HCT116 (cell line): ENCODE data around the gene NETO1. TPM values are rescaled to one million over a fixed set of nuclear protein-coding genes. Genes with fewer than 3 reads are reported as not detected.

Experiments
- ATAC-seq: fragments of 200-7000 bp; cut with Tn5 transposase; 2 replicates; pipeline ENCODE4 v1.9.1; 2020; ENCODE audit warnings: mild to moderate bottlenecking, moderate library complexity
- BruUV-seq: library from RNA; stranded (reverse); fragments of 400-500 nt; replicated peaks from 2 replicates; lab custom pipeline; 2021; lab: Mats Ljungman, UMichigan
- CTCF ChIA-PET: fragments of 300-600 bp; sonication (Branson Sonifier 250); formaldehyde crosslinking; loops from one replicate; lab custom pipeline; 2021; ENCODE audit warnings: antibody characterized with exemption; lab: Charles Lee
- POLR2A ChIA-PET: fragments of 300-600, 350-600 bp; sonication (Branson Sonifier 250); formaldehyde crosslinking; loops from one replicate; lab custom pipeline; 2021; ENCODE audit warnings: antibody characterized with exemption; lab: Charles Lee
- RAD21 ChIA-PET, 2 experiments: fragments of 300-600 bp; sonication (Branson Sonifier 250); formaldehyde crosslinking; loops; one replicate each; lab custom pipeline; 2023; ENCODE audit warnings: low total read pairs in 2 of 2; ENCODE audit not compliant: uncharacterized antibody in 2 of 2, unreplicated experiment in 2 of 2, low non-redundant PET in 1 of 2; lab: Charles Lee
- DNase-seq: peaks from one replicate; pipeline ENCODE4 v3.0.0-alpha.2; 2010; ENCODE audit warnings: low read depth, low spot score
- H2AFZ ChIP-seq: fragments of 200-600 bp; shearing (Covaris generic), sonication (generic); 2 replicates; pipeline ENCODE4 v1.6.1; 2017; ENCODE audit warnings: low read depth, mixed run types, mixed read lengths, antibody characterized with exemption, low read length; ENCODE audit not compliant: poor library complexity, severe bottlenecking
- H3K27ac ChIP-seq: 2 replicates; pipeline ENCODE4 v1.5.1; 2012; ENCODE audit warnings: low read depth, low read length
- H3K27me3 ChIP-seq: fragments of 200-600 bp; sonication (generic); 2 replicates; pipeline ENCODE4 v1.6.1; 2016; ENCODE audit warnings: mixed run types, low read length, mixed read lengths; ENCODE audit not compliant: insufficient read depth
- H3K36me3 ChIP-seq, 2 experiments: fragments of 200-500 bp in 1 of 2; fragments of 200-600 bp in 1 of 2; sonication (Bioruptor generic) in 1 of 2; sonication (generic) in 1 of 2; 2 replicates each; pipeline versions ENCODE4 v1.5.1 to v1.6.1; 2014 to 2016; ENCODE audit warnings: low read length in 2 of 2, inconsistent platforms in 1 of 2, mixed read lengths in 1 of 2, mixed run types in 1 of 2; ENCODE audit not compliant: insufficient read depth in 2 of 2, control insufficient read depth in 1 of 2
- H3K4me1 ChIP-seq, 2 experiments: fragments of 200-600 bp in 1 of 2; sonication (generic) in 1 of 2; 2 replicates each; pipeline versions ENCODE4 v1.5.1 to v1.6.1; 2012 to 2017; ENCODE audit warnings: low read length in 2 of 2, inconsistent platforms in 1 of 2, mild to moderate bottlenecking in 1 of 2, mixed read lengths in 1 of 2, mixed run types in 1 of 2, moderate library complexity in 1 of 2; ENCODE audit not compliant: insufficient read depth in 2 of 2, control insufficient read depth in 1 of 2
- H3K4me2 ChIP-seq: fragments of 200-600 bp; sonication (generic); 2 replicates; pipeline ENCODE4 v1.6.1; 2017; ENCODE audit warnings: mixed run types, low read length, mixed read lengths
- H3K4me3 ChIP-seq, 2 experiments: fragments of 200-600 bp in 1 of 2; sonication (generic) in 1 of 2; replicated peaks in 1 of 2; 2 replicates each; pipeline ENCODE4 v1.5.1; 2011 to 2016; ENCODE audit warnings: low read length in 2 of 2, control low read depth in 1 of 2, low read depth in 1 of 2, mild to moderate bottlenecking in 1 of 2, mixed read lengths in 1 of 2, mixed run types in 1 of 2
- H3K79me2 ChIP-seq: fragments of 200-600 bp; sonication (generic); 2 replicates; pipeline ENCODE4 v1.6.1; 2017; ENCODE audit warnings: mild to moderate bottlenecking, mixed run types, low read length, moderate library complexity, mixed read lengths; ENCODE audit not compliant: insufficient read depth
- H3K9ac ChIP-seq: fragments of 200-600 bp; sonication (generic); 2 replicates; pipeline ENCODE4 v1.6.1; 2016; ENCODE audit warnings: low read length, mixed read lengths
- H3K9me2 ChIP-seq: fragments of 200-600 bp; sonication (generic), shearing (Covaris generic); 2 replicates; pipeline ENCODE4 v1.6.1; 2017; ENCODE audit warnings: mixed run types, mild to moderate bottlenecking, moderate library complexity; ENCODE audit not compliant: insufficient read depth
- H3K9me3 ChIP-seq, 2 experiments: fragments of 200-500 bp in 1 of 2; fragments of 200-600 bp in 1 of 2; sonication (Bioruptor generic) in 1 of 2; sonication (generic) in 1 of 2; 2 replicates each; pipeline ENCODE4 v1.6.1; 2014 to 2017; ENCODE audit warnings: low read length in 2 of 2, mixed read lengths in 2 of 2, inconsistent platforms in 1 of 2, low read depth in 1 of 2, mild to moderate bottlenecking in 1 of 2, mixed run types in 1 of 2, moderate library complexity in 1 of 2; ENCODE audit not compliant: control insufficient read depth in 1 of 2, insufficient read depth in 1 of 2
- H4K20me1 ChIP-seq: fragments of 200-600 bp; sonication (generic), shearing (Covaris generic); 2 replicates; pipeline ENCODE4 v1.6.1; 2017; ENCODE audit warnings: mixed run types, mild to moderate bottlenecking, moderate library complexity; ENCODE audit not compliant: insufficient read depth
- CTCF ChIP-seq, 3 experiments: fragments of 200-600 bp in 1 of 3; sonication (generic) in 1 of 3; IDR thresholded peaks in 2 of 3; conservative IDR thresholded peaks in 1 of 3; 2 replicates each; pipeline ENCODE4 v1.5.1; 2012 to 2017; ENCODE audit warnings: low read depth in 2 of 3, low read length in 2 of 3, antibody characterized with exemption in 1 of 3, borderline replicate concordance in 1 of 3, control low read depth in 1 of 3, mild to moderate bottlenecking in 1 of 3, mixed read lengths in 1 of 3, mixed run types in 1 of 3, moderate library complexity in 1 of 3; ENCODE audit not compliant: insufficient read depth in 1 of 3
- EZH2 ChIP-seq: fragments of 200-600 bp; sonication (generic); IDR thresholded peaks from 2 replicates; pipeline ENCODE4 v1.6.1; 2017; ENCODE audit warnings: antibody characterized with exemption, mixed run types
- EZH2phosphoT487 ChIP-seq: fragments of 200-600 bp; IDR thresholded peaks from 2 replicates; pipeline ENCODE4 v1.6.1; 2018; ENCODE audit warnings: antibody characterized with exemption, borderline replicate concordance
- FOSL1 ChIP-seq: IDR thresholded peaks from 2 replicates; pipeline ENCODE4 v1.6.1; 2012; ENCODE audit warnings: low read depth
- JUND ChIP-seq: IDR thresholded peaks from 2 replicates; pipeline ENCODE4 v1.6.1; 2012
- POLR2AphosphoS5 ChIP-seq: IDR thresholded peaks from 2 replicates; pipeline ENCODE4 v1.6.1; 2011; ENCODE audit warnings: mild to moderate bottlenecking, low read depth, low read length, moderate library complexity
- REST ChIP-seq: IDR thresholded peaks from 2 replicates; pipeline ENCODE4 v1.6.1; 2012; ENCODE audit warnings: low read depth
- SRF ChIP-seq: IDR thresholded peaks from 2 replicates; pipeline ENCODE4 v1.6.1; 2012; ENCODE audit warnings: low read depth
- YY1 ChIP-seq: IDR thresholded peaks from 2 replicates; pipeline ENCODE4 v1.6.1; 2011; ENCODE audit warnings: low read length, low read depth, moderate library complexity, mild to moderate bottlenecking; ENCODE audit not compliant: insufficient replicate concordance; ENCODE audit errors: extremely low read depth
- ZNF274 ChIP-seq: fragments of 200-500 bp; sonication (Bioruptor generic); IDR thresholded peaks from 2 replicates; pipeline ENCODE4 v1.6.1; 2014; ENCODE audit warnings: mild to moderate bottlenecking, low read depth, low read length, inconsistent platforms
- intact Hi-C: fragments of 100-400 bp; cut with micrococcal nuclease; formaldehyde crosslinking; loops from 2 replicates; pipeline ENCODE4 v1.10.0; 2022
- total RNA-seq: library from RNA; stranded (reverse); gene quantifications from one replicate; pipeline ENCODE4 v1.2.1, GENCODE V29; 2021; ENCODE audit not compliant: unreplicated experiment

The NETO1 gene
- total RNA-seq, 1 experiment from 2014 or later = not detected

GRCh38 chr18:72871091-72871490 lies 3.3 kb upstream of the NETO1 start:
- Histone ChIP-seq H3K9me2 (no peaks in the 10 kb centered on the region), H3K9me3 (peaks cover 5% of the 10 kb centered on the region in 2 experiments; a peak in 2 of 4 replicates), H3K4me3 (no peak overlapping the region), H2AFZ (no peak overlapping the region), H3K36me3 (no peaks in the 10 kb centered on the region), H3K4me2 (no peak overlapping the region), H3K27ac (no peak overlapping the region), H3K9ac (no peak overlapping the region), H4K20me1 (no peaks in the 10 kb centered on the region), H3K79me2 (no peaks in the 10 kb centered on the region), H3K27me3 (no peaks in the 10 kb centered on the region), H3K4me1 (no peaks in the 10 kb centered on the region)
- CTCF ChIA-PET = no interaction called here
- no peak for TF ChIP-seq POLR2AphosphoS5
- no peak for TF ChIP-seq REST
- no peak for TF ChIP-seq CTCF (IDR thresholded peaks at IDR 0.05 in 2 of 3, conservative IDR thresholded peaks at IDR 0.05 in 1 of 3; ENCODE audit: borderline replicate concordance in 1 of 3, insufficient read depth in 1 of 3, low read depth in 2 of 3, low read length in 2 of 3)
- no peak for TF ChIP-seq ZNF274
- TF ChIP-seq SRF = no peak
- TF ChIP-seq EZH2phosphoT487 = no peak
- no peak for TF ChIP-seq JUND
- TF ChIP-seq FOSL1 = no peak
- TF ChIP-seq EZH2 = no peak
- no peak for TF ChIP-seq YY1
- RAD21 ChIA-PET = no interaction called here
- intact Hi-C loops = no loop called here
- no peak for DNase-seq
- no TSS peak for BruUV-seq
- ATAC-seq = no peak
- POLR2A ChIA-PET = no interaction called here
